ENCODE results near the gene PPP2R5B. TPM values are rescaled to one million over a fixed set of nuclear protein-coding genes. Genes with fewer than 3 reads are reported as not detected.

PPP2R5B gene
- total RNA-seq, 2 experiments from 2014 or later = 13.2 to 13.5 TPM

DNA sequence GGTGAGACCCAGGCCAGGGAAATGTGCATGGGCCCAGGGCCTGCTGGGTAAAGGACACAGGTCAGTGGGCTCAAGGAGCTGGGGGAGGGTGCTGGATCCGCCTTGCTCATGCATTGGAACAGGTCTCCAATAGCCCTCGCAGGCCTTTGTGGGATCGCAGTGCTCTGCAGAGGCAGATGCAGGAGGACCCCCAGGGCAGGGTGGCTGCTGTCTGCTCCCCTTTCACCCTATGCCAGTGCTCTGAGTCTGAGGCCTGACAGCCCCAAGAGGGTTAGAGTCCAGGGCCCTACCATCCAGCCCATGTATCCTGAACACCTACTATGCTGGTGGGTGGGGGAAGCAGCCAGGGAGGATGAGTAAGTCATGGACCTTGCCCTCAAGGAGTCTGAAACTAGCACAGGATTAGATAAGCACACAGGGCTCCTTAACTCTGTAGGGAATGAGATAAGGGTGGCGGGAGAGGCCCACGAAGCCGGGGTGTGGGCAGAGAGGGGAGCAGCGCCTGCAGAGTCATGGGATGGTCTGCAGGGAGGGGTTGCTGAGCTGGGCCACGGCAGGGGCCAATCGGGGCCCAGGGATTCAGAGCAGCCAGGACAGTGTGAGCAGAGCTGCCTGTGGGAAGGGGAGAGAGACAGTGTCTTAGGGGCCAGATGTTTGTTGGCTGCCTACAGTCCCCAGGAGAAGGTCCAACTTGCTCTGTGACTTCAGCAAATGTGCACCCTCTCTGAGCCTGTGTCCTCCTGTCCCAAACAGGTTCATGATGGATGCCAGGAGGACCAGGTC, 35.6 kb upstream of the PPP2R5B start:
- Mint-ChIP-seq H3K36me3 (ENCODE audit: low read depth) (no peaks in the 10 kb centered on the region), H3K4me1 (peaks cover 32% of the 10 kb centered on the region), H3K27ac (no peak overlapping the region), H3K9me3 (ENCODE audit: low read depth) (no peaks in the 10 kb centered on the region), H3K4me3 (no peak overlapping the region), H3K27me3 (no peaks in the 10 kb centered on the region)
- intact Hi-C loops (cut with DNase I, micrococcal nuclease) = loop anchor here in 1 of 2 experiments (1.0 kb wide), 2 partner anchors 11 to 42 kb away; partner anchors contain the start of gene EHD1
- ATAC-seq (no peak), DNase-seq (no peak)
- CTCF ChIA-PET = interaction anchor here (0.5 to 17.2 kb wide), 7 partner anchors 8 to 133 kb away, joined by 3 to 377 read pairs (median 6); partner anchors contain the start of gene CDC42BPG
- POLR2A ChIA-PET = interaction anchor here (1.0 kb wide), 1 partner anchor 30 kb away, joined by 9 read pairs; no protein-coding TSS in a partner anchor

DNA sequence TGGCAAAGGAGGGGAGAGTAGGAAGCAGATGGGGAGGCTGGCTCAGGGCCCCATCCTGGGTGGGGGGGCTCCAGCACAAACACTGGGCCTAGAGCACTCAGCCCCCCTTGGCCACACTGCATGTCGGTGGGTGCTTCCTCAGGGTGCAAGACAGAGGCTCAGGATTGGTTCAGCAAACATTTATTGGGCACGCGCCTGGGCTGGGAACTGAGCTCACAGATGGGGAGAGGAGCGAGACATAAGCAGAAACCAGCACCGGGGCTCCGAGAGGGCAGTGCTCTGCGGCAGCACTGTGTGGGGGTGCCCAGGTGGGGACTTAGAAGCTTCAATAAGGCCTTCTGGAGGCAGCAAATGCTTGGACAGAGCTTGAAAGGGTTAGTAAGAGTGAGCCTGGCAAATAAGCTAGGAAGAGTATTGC, 34.0 kb upstream of the PPP2R5B start:
- CTCF ChIA-PET = interaction anchor here (0.6 to 17.2 kb wide), 4 partner anchors 10 to 678 kb away, joined by 3 to 377 read pairs (median 4); partner anchors contain the start of gene CDC42BPG
- intact Hi-C loops (cut with DNase I, micrococcal nuclease) = no loop called here
- no peaks in the 10 kb centered on the region for H3K9me3 Mint-ChIP-seq (ENCODE audit: low read depth)
- POLR2A ChIA-PET = no interaction called here
- H3K27me3 Mint-ChIP-seq = no peaks in the 10 kb centered on the region
- peaks cover 20% of the 10 kb centered on the region for H3K4me1 Mint-ChIP-seq
- H3K36me3 Mint-ChIP-seq (ENCODE audit: low read depth) = peaks cover 3% of the 10 kb centered on the region
- H3K27ac Mint-ChIP-seq = no peak overlapping the region
- no peak overlapping the region for H3K4me3 Mint-ChIP-seq
- DNase-seq = no peak
- ATAC-seq = no peak

DNA sequence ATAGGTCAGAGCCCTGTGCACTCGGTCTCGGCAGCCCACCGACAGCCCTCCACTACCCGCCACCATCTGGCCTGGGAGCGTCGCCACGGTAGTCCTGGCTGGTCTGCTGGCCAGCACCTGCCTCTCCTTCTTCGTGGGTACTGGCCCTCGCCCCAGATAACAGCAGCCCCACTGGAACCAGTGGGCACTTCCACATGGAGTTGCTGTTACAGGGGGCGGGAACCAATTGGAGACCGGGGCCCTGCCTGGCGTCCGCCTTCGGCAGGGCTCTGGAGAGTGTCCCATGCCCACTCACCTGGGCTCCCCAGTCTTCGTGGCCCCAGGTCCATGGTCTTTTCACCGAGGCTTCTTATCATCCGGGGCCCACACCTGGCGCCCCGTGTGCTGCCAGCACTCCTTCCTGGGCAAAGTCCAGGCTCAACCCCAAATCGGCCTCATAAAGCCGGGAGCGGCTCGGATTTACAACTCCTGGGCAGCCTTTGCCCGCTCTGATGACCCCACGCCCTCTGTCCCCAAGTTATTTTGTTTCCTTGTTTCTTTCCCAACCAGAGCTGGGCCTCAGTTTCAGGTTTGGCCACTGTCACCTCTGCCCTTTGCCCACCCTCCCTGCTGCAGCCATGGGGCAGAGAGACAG, 33.2 kb upstream of the PPP2R5B start:
- H3K4me3 Mint-ChIP-seq = no peak overlapping the region
- H3K27me3 Mint-ChIP-seq = no peaks in the 10 kb centered on the region
- DNase-seq (no peak), ATAC-seq (no peak)
- POLR2A ChIA-PET = no interaction called here
- no peak overlapping the region for H3K27ac Mint-ChIP-seq
- no peaks in the 10 kb centered on the region for H3K9me3 Mint-ChIP-seq (ENCODE audit: low read depth)
- CTCF ChIA-PET = interaction anchor here (1.0 to 17.2 kb wide), 4 partner anchors 11 to 42 kb away, joined by 3 to 377 read pairs (median 4); partner anchors contain the start of gene CDC42BPG
- H3K36me3 Mint-ChIP-seq (ENCODE audit: low read depth) = peaks cover 3% of the 10 kb centered on the region
- intact Hi-C loops (cut with DNase I, micrococcal nuclease) = no loop called here
- peaks cover 13% of the 10 kb centered on the region for H3K4me1 Mint-ChIP-seq

DNA sequence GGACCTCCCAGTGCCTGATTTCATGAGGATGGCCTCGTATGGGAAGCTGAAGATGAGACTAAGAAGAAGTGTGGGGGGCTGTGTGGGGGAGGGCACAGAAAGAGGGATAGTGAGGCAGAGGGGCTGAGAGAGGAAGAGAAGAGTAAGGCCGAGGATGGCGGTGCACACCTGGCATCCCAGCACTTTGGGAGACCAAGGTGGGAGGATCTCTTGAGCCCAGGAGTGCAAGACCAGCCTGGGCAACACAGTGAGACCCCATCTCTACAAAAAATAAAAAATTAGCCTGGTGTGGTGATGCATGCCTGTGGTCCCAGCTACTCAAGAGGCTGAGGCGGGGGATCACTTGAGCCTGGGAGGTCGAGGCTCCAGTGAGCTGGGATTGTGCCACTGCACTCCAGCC, 32.6 kb upstream of the PPP2R5B start:
- Mint-ChIP-seq H3K36me3 (ENCODE audit: low read depth) (peaks cover 3% of the 10 kb centered on the region), H3K27me3 (no peaks in the 10 kb centered on the region), H3K4me1 (peaks cover 13% of the 10 kb centered on the region), H3K4me3 (no peak overlapping the region), H3K9me3 (ENCODE audit: low read depth) (no peaks in the 10 kb centered on the region), H3K27ac (no peak overlapping the region)
- ATAC-seq (no peak), DNase-seq (no peak)
- POLR2A ChIA-PET = no interaction called here
- intact Hi-C loops (cut with DNase I, micrococcal nuclease) = no loop called here
- CTCF ChIA-PET = interaction anchor here (1.5 to 17.2 kb wide), 2 partner anchors 19 to 42 kb away, joined by 4 to 377 read pairs; partner anchors contain the start of gene CDC42BPG

DNA sequence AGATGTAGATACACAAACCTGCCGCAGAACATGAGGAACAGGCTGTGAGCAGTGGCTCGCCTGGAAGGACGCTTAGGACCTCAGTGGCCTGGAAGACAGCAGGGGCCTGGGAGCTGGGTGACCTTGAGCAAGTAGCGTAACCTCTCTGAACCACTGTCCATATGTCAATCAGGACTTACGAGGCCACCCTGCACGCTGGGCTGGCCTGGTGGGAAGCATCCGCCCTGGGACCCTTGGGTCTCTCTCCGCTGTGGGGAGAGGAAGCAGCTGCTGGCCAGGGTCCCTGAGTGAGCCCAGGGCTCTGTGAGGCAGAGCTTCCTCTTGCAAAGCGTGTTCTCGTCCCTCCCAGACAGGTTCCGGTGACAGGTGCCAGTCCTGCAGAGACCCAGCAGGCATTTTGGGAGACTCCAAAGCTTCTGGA, 32.1 kb upstream of the PPP2R5B start:
- H3K4me1 Mint-ChIP-seq = peaks cover 10% of the 10 kb centered on the region

DNA sequence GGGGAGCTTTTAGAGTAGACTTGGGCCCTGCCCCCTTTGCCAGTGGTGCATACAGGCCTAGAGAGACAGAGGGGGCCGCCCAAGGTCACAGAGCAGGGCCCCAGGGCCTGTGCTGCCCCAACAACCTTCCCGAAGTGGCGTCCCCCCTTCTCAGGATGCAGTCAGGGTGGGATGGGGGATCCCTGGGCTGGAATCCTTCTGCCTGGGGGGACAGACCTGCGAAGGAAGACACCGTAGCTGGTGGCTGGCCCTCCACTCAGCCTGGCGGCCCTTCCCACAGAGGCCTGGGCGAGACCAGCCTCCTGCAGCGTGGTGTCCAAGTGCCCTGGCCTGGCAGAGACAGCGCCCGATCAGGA, 31.7 kb upstream of the PPP2R5B start:
- peaks cover 7% of the 10 kb centered on the region for H3K4me1 Mint-ChIP-seq
- no peak overlapping the region for H3K27ac Mint-ChIP-seq
- H3K4me3 Mint-ChIP-seq = no peak overlapping the region
- POLR2A ChIA-PET = no interaction called here
- CTCF ChIA-PET = interaction anchor here (0.6 to 17.2 kb wide), 4 partner anchors 19 to 43 kb away, joined by 4 to 377 read pairs (median 5); partner anchors contain the start of gene CDC42BPG
- no peaks in the 10 kb centered on the region for H3K27me3 Mint-ChIP-seq
- peaks cover 3% of the 10 kb centered on the region for H3K36me3 Mint-ChIP-seq (ENCODE audit: low read depth)
- ATAC-seq (no peak), DNase-seq (no peak)
- H3K9me3 Mint-ChIP-seq (ENCODE audit: low read depth) = no peaks in the 10 kb centered on the region
- intact Hi-C loops (cut with DNase I, micrococcal nuclease) = no loop called here

More for the DNA sequence above, 32.1 kb upstream of the PPP2R5B start:
- Mint-ChIP-seq H3K4me3 (no peak overlapping the region), H3K9me3 (ENCODE audit: low read depth) (no peaks in the 10 kb centered on the region), H3K27me3 (no peaks in the 10 kb centered on the region), H3K27ac (no peak overlapping the region), H3K36me3 (ENCODE audit: low read depth) (peaks cover 3% of the 10 kb centered on the region)
- ATAC-seq = no peak
- ChIA-PET POLR2A (no interaction called here), CTCF (interaction anchor here (0.6 to 17.2 kb wide), 3 partner anchors 19 to 43 kb away, joined by 4 to 377 read pairs (median 4); partner anchors contain the start of gene CDC42BPG)
- intact Hi-C loops (cut with DNase I, micrococcal nuclease) = no loop called here
- DNase-seq = no peak

DNA sequence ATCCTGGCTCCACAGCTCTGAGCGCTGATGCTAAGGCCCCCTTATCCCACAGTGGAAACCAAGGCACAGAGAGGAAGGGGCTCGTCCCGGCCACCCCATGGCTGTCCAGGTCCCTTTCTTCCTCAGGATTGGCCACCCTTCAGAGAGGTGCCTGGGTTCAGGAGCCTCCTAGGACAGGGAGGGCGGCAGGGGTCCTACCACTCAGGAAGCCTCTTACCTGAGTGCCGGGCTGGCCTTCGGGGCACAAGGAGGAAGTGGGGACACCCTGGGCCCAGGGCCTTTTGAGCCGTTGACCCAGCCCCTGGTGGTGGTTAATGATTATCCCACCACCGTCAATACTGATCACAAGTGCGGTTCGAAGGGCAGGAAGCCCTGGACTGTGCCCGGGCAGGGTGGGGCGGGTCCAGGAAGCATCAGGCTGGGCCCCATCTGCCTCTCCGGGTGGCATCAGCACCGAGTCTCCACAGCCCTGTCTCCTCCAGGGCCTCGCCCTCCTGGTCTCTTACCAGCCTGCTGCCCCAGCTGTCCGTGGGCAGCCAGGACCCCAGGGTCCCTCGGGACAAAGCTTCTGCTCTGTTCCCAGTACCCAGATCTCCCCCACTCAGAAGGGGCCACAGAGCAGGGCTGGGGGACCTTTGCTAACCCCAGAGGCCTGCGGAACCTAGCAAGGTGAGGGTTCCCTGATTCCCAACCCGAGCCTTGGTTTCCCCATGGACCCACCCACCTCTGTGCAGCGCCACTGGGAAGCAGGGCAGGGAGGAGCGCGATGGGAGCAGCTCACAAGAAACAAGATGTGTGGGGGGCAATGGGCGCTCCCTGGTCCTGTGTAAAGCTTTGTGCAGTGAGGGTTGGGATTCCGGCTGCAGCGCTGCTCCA, 31.1 kb upstream of the PPP2R5B start:
- Mint-ChIP-seq H3K4me3 (no peak overlapping the region), H3K4me1 (peaks cover 2% of the 10 kb centered on the region), H3K27me3 (no peaks in the 10 kb centered on the region), H3K27ac (no peak overlapping the region), H3K36me3 (ENCODE audit: low read depth) (peaks cover 3% of the 10 kb centered on the region), H3K9me3 (ENCODE audit: low read depth) (no peaks in the 10 kb centered on the region)
- intact Hi-C loops (cut with DNase I, micrococcal nuclease) = loop anchor here (1.0 kb wide), 2 partner anchors 46 to 106 kb away; no protein-coding TSS in a partner anchor
- POLR2A ChIA-PET = no interaction called here
- CTCF ChIA-PET = interaction anchor here (0.5 to 17.2 kb wide), 7 partner anchors 9 to 1672 kb away, joined by 3 to 377 read pairs (median 5); partner anchors contain the start of gene CDC42BPG
- DNase-seq = no peak
- no peak for ATAC-seq

DNA sequence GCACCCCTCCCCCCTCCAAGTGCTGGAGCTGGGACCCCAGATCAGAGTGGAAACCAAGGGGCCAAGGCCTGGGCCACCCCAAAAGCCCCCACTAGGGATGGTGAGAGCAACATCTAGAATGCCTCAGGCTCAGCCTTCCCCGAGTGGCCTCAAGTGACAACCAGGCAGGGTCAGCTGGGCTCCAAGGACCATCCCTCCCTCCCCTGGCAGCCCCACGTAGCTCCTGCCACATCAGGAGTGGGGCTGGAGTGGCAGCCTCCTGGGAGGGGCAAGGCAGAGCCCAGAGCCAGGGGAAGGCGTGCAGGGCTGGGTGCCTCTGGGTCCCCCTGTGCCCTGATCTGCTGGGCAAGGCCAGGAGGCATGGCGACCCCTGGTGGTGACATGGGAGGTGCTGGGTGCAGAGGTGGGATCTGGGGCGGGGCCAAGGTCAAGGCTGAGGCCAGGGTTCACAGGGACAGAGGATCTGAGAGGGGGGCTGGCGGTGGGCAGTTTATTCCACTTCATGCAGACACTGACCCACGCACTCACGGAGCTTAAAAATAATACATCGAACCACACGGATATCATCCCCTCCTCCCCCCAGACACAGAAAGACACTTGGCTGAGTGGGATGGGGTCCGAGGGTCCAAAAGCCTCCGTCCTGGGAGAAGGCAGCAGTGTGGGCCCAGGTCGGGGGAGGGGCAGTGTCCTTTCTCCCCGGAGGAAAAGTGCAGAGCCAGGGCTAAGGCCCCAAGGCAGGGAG, 30.2 kb upstream of the PPP2R5B start:
- intact Hi-C loops (cut with DNase I, micrococcal nuclease) = loop anchor here (1.0 kb wide), 2 partner anchors 47 to 107 kb away; no protein-coding TSS in a partner anchor
- POLR2A ChIA-PET = no interaction called here
- H3K9me3 Mint-ChIP-seq (ENCODE audit: low read depth) = no peaks in the 10 kb centered on the region
- no peak overlapping the region for H3K4me3 Mint-ChIP-seq
- H3K27me3 Mint-ChIP-seq = no peaks in the 10 kb centered on the region
- H3K4me1 Mint-ChIP-seq = no peaks in the 10 kb centered on the region
- peak; percentile 96 for DNase-seq
- ATAC-seq = peak; percentile 99
- H3K27ac Mint-ChIP-seq = no peak overlapping the region
- peaks cover 4% of the 10 kb centered on the region for H3K36me3 Mint-ChIP-seq (ENCODE audit: low read depth)
- CTCF ChIA-PET = interaction anchor here (0.5 to 17.2 kb wide), 8 partner anchors 9 to 1671 kb away, joined by 3 to 377 read pairs (median 4); partner anchors contain the start of gene CDC42BPG

DNA sequence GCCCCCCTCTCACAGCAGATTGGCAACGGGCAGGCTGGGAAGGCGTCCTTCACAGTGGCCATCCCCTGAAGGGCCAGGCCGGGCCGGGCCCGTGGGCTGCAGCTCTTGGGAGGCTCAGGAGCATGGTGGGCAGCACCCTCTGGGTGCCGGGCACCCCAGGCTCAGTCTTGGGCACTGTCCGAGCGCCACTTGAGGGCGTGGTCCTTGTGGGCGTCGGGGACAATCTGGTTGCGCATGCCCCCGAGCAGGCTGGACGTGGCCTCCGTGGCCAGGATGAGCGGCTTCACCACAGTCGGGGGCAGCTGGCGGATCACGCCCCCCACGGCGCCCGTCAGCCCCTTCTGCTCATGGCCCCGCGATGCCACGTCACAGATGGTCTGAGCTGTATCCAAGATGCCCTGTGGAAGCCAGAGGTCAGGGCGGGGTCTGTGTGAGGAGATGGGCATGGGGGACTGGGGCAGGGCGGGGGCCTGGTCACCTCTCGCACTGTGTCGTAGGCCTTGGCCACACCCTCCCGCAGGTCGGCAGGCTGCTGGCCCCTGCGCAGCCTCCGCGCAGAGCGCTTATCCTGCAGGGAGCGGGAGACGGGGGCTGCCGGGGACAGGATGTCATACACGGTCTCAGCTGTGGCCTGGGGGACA, 29.6 kb upstream of the PPP2R5B start:
- ATAC-seq = no peak
- peaks cover under 1% of the 10 kb centered on the region for H3K4me1 Mint-ChIP-seq
- no peak for DNase-seq
- intact Hi-C loops (cut with DNase I, micrococcal nuclease) = loop anchor here (1.0 kb wide), 2 partner anchors 48 to 108 kb away; no protein-coding TSS in a partner anchor
- H3K4me3 Mint-ChIP-seq = no peak overlapping the region
- H3K27ac Mint-ChIP-seq = no peak overlapping the region
- no peaks in the 10 kb centered on the region for H3K9me3 Mint-ChIP-seq (ENCODE audit: low read depth)
- ChIA-PET CTCF (interaction anchor here (0.6 to 17.2 kb wide), 4 partner anchors 30 to 123 kb away, joined by 3 to 377 read pairs (median 6); partner anchors contain the start of gene CDC42BPG), POLR2A (no interaction called here)
- H3K36me3 Mint-ChIP-seq (ENCODE audit: low read depth) = peaks cover 6% of the 10 kb centered on the region
- no peaks in the 10 kb centered on the region for H3K27me3 Mint-ChIP-seq
